Measurements from ENCODE around the gene PAX8.

The PAX8 gene

GRCh38 chr2:113198790-113199612 lies 79.7 kb downstream of the PAX8 start:
- no peak for DNase-seq (ENCODE audit: extremely low read depth, low read depth)
- TF ChIP-seq CTCF (IDR thresholded peaks at IDR 0.05; ENCODE audit: low read depth, low read length, missing control alignments), result peak; percentile 75
- peak overlapping the region; percentile 64 for H3K4me3 ChIP-seq (replicated peaks; ENCODE audit: low read depth, low read length)

- TF ChIP-seq CTCF (IDR thresholded peaks at IDR 0.05; ENCODE audit: low read depth, low read length, missing control alignments), result no peak
- peak overlapping the region; percentile 64 for H3K4me3 ChIP-seq (replicated peaks; ENCODE audit: low read depth, low read length)
- DNase-seq (ENCODE audit: extremely low read depth, low read depth), result no peak
These were observed 80.5 kb downstream of the PAX8 start for GRCh38 chr2:113198048-113198789.

- no peak for TF ChIP-seq CTCF (IDR thresholded peaks at IDR 0.05; ENCODE audit: low read depth, low read length, missing control alignments)
- no peak for DNase-seq (ENCODE audit: extremely low read depth, low read depth)
- no peak overlapping the region for H3K4me3 ChIP-seq (replicated peaks; ENCODE audit: low read depth, low read length)
These were observed 81.2 kb downstream of the PAX8 start for GRCh38 chr2:113197347-113198047.

- H3K4me3 ChIP-seq (replicated peaks; ENCODE audit: low read depth, low read length), result no peak overlapping the region
- TF ChIP-seq CTCF (IDR thresholded peaks at IDR 0.05; ENCODE audit: low read depth, low read length, missing control alignments), result no peak
- no peak for DNase-seq (ENCODE audit: extremely low read depth, low read depth)
These were observed 81.9 kb downstream of the PAX8 start for GRCh38 chr2:113196839-113197238.

GRCh38 chr2:113195923-113196501 lies 82.7 kb downstream of the PAX8 start:
- TF ChIP-seq CTCF (IDR thresholded peaks at IDR 0.05; ENCODE audit: low read depth, low read length, missing control alignments), result no peak
- H3K4me3 ChIP-seq (replicated peaks; ENCODE audit: low read depth, low read length), result no peak overlapping the region
- DNase-seq (ENCODE audit: extremely low read depth, low read depth), result no peak

GRCh38 chr2:113192459-113193100 lies 86.1 kb downstream of the PAX8 start:
- peak; percentile 21 for TF ChIP-seq CTCF (IDR thresholded peaks at IDR 0.05; ENCODE audit: low read depth, low read length, missing control alignments)
- no peak for DNase-seq (ENCODE audit: extremely low read depth, low read depth)
- H3K4me3 ChIP-seq (replicated peaks; ENCODE audit: low read depth, low read length), result no peak overlapping the region
